GM23338 (cell line): Measurements from ENCODE around the gene SNCB.

Experiments
- CREB1 ChIP-seq: fragments of 250-450 bp; sonication (Bioruptor Pico); IDR thresholded peaks from 2 replicates; pipeline ENCODE4 v1.5.0; 2020; ENCODE audit warnings: low read depth, mild to moderate bottlenecking, moderate library complexity
- CTCF ChIP-seq, 2 experiments: fragments of 200-600 bp in 1 of 2; sonication (generic) in 1 of 2; conservative IDR thresholded peaks; 2 replicates each; pipeline versions ENCODE4 v1.5.1 to v1.6.1; 2016 to 2017; ENCODE audit warnings: antibody characterized with exemption in 2 of 2, low read depth in 2 of 2, mild to moderate bottlenecking in 2 of 2, moderate library complexity in 1 of 2
- EZH2 ChIP-seq: fragments of 200-600 bp; sonication (generic); IDR thresholded peaks from one replicate; pipeline ENCODE4 v1.8.0; 2017; ENCODE audit warnings: antibody characterized with exemption, mild to moderate bottlenecking, low read depth; ENCODE audit not compliant: unreplicated experiment
- EZH2phosphoT487 ChIP-seq: fragments of 200-600 bp; sonication (generic); IDR thresholded peaks from one replicate; pipeline ENCODE4 v1.8.1; 2018; ENCODE audit warnings: antibody characterized with exemption; ENCODE audit not compliant: unreplicated experiment
- JUNB ChIP-seq: IDR thresholded peaks from one replicate; pipeline ENCODE4 v1.6.1; 2016; ENCODE audit warnings: antibody characterized with exemption; ENCODE audit not compliant: unreplicated experiment
- POLR2AphosphoS5 ChIP-seq: IDR thresholded peaks from 2 replicates; pipeline ENCODE4 v1.6.1; 2016; ENCODE audit warnings: antibody characterized with exemption, low read depth
- REST ChIP-seq: IDR thresholded peaks from one replicate; pipeline ENCODE4 v1.6.1; 2018; ENCODE audit warnings: antibody characterized with exemption; ENCODE audit not compliant: unreplicated experiment
- STAT1 ChIP-seq: IDR thresholded peaks from one replicate; pipeline ENCODE4 v1.6.1; 2016; ENCODE audit warnings: antibody characterized with exemption; ENCODE audit not compliant: unreplicated experiment
- ZNF331 ChIP-seq: fragments of 250-450 bp; sonication (Bioruptor Pico); IDR thresholded peaks from 2 replicates; pipeline ENCODE4 v1.5.0; 2020; ENCODE audit warnings: low read depth, mild to moderate bottlenecking, moderate library complexity
- ZNF462 ChIP-seq: fragments of 250-450 bp; sonication (Bioruptor Pico); IDR thresholded peaks from 2 replicates; pipeline ENCODE4 v1.5.0; 2020; ENCODE audit warnings: mild to moderate bottlenecking, moderate library complexity
- TF ChIP-seq, protein P1 (sequence below): IDR thresholded peaks from 2 replicates; pipeline ENCODE4 v1.6.1; 2016; ENCODE audit warnings: antibody characterized with exemption

DNA sequence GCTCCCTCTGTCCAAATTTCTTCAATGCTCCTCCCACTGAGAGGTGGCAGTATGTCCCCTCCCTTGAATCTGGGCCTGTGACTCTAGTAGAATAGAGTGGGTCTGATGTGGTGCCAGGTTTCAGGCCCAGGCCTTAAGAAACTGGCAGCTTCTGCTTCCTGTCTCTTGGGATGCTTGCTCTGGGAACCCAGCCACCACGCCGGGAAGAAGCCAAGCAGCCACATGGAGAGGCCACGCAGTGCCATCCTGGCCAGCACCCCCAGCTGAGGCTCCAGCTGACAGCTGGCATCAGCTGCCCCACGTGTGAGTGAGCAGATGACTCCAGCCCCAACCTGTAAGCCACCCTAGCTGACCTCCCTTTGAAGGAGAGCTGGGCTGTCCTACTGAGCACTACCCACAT, 9.6 kb upstream of the SNCB start:
- TF ChIP-seq CTCF (conservative IDR thresholded peaks at IDR 0.05; ENCODE audit: low read depth in 2 of 2), result no peak
- no peak for TF ChIP-seq EZH2phosphoT487
- no peak for TF ChIP-seq EZH2
- no peak for TF ChIP-seq POLR2AphosphoS5
- TF ChIP-seq REST, result no peak
- no peak for TF ChIP-seq JUNB
- no peak for TF ChIP-seq STAT1
- no peak for TF ChIP-seq ZNF331 (CRISPR knock-in tag)
- TF ChIP-seq, protein P1, sequence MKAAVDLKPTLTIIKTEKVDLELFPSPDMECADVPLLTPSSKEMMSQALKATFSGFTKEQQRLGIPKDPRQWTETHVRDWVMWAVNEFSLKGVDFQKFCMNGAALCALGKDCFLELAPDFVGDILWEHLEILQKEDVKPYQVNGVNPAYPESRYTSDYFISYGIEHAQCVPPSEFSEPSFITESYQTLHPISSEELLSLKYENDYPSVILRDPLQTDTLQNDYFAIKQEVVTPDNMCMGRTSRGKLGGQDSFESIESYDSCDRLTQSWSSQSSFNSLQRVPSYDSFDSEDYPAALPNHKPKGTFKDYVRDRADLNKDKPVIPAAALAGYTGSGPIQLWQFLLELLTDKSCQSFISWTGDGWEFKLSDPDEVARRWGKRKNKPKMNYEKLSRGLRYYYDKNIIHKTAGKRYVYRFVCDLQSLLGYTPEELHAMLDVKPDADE, result no peak
- TF ChIP-seq CREB1, result no peak
- no peak for TF ChIP-seq ZNF462 (CRISPR knock-in tag)
